Measurements from ENCODE around the gene ADAMTS8.

- TF ChIP-seq POLR2A (IDR thresholded peaks at IDR 0.05; ENCODE audit: low read length) (no peak), GATA1 (IDR thresholded peaks at IDR 0.05; ENCODE audit: low read depth, low read length) (no peak)
These were observed 33.9 kb upstream of the ADAMTS8 start for GRCh38 chr11:130462101-130462885.
